Stimulated activated naive CD8-positive, alpha-beta T cell treated with anti-CD3 and anti-CD28 coated beads, Interleukin-15, Interleukin-2, amounts not matched to agents 100 U/mL and 50 U/mL, for 24 hours (primary cell): ENCODE measurements around the gene LPP.

Experiments
- ATAC-seq: fragments of 150-1000 bp; cut with Tn5 transposase; one replicate; pipeline ENCODE4 v1.10.0; 2021
- DNase-seq: peaks from one replicate; pipeline ENCODE4 v3.0.0; 2021

Gene LPP

DNA sequence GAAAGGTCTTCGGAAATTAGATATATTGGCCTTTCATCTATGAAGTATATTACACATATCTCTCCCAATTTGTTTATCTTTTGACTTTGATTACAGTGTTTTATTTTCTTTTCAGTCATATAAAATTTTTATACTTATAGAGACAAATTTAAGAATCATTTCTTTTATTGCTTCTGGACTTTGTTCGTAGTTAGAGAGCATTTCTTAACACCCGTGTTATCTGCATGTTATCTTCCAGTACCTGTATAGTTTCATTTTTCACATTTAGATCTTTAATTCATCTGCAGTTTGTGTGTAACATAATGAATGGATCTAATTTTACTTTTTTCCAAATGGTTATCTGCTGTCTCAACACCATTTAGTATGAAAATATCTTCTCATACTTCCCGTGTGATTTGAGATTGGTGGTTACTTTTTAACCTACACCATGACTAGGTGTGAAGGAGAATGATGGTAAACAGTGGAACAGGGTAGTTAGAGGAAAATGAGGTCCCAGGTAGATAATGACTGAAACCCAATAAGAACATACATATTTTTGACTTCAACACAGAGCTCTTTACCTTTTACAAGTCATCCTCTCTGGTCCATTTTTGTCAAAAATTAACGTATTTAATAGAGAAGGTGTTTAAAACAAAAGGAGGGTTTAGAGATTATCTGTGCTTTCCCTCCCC is 99.3 kb downstream of the LPP start:
- ATAC-seq (no peak), DNase-seq (no peak)

DNA sequence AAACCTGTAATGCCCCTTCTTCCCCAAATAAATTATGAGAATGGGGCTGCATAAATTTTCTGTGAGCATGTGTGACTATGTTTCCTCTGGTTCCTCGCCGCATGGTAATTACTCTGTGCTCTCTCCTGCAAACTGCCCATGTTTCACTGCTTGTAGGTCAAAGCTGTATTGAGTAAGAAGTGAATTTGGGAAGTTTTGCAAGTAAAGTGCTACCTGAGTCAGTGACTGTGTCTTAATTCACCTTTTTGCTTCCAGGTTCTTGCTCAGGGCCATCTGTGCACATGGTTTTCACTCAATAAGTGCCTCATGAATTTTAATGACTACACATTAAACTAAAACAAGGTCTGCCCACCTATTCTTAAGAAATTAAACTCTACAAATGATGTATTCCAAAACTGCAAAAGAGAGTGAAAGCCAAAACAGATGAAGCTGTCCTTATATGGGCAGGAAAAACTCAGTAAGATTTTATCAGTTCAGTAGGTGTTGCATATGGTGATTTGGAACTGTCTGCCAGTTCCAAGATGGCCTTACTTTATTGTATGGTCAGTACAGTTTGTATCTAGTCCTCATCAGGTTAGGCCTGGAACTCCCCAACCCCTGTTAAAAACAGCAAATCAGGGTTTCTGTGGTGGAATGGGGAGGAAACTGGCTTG is 100.0 kb downstream of the LPP start:
- ATAC-seq, result peak; percentile 69
- no peak for DNase-seq

- DNase-seq, result no peak
- no peak for ATAC-seq
Observed at GRCh38 chr3:188254520-188255070, 100.6 kb downstream of the LPP start.

GRCh38 chr3:188255190-188255589 is 101.2 kb downstream of the LPP start:
- DNase-seq (no peak), ATAC-seq (peak; percentile 47)

GRCh38 chr3:188256758-188257157 is 102.8 kb downstream of the LPP start:
- ATAC-seq, result no peak

GRCh38 chr3:188257384-188258026 is 103.5 kb downstream of the LPP start:
- DNase-seq, result no peak
- ATAC-seq, result no peak

More at GRCh38 chr3:188256758-188257157, 102.8 kb downstream of the LPP start:
- no peak for DNase-seq

- no peak for DNase-seq
- ATAC-seq, result no peak
Observed at GRCh38 chr3:188259191-188259590, 105.2 kb downstream of the LPP start.

- DNase-seq (no peak), ATAC-seq (no peak)
Observed at GRCh38 chr3:188259596-188259995, 105.6 kb downstream of the LPP start.

GRCh38 chr3:188261011-188261410 is 107.1 kb downstream of the LPP start:
- ATAC-seq (no peak), DNase-seq (no peak)

DNA sequence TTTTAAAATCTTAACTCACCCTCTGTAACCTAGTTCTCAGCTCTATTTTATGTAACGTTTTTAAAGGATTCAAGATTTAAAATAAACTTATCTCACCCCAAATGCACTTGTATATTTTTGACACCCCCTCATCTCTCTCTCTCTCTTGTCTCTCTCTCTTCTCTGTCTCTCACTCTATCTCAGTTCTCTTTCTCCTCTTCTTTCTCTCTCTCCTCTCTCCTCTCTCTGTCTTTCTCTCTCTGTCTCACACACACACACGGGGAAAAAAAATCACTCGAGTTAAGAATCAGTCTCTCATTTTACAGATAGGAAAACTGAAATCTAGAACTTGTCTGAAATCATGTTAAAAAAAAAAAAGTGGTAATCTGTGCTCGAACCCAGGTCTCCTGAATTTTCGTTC is 108.5 kb downstream of the LPP start:
- DNase-seq (no peak), ATAC-seq (no peak)

GRCh38 chr3:188262913-188263683 is 109.1 kb downstream of the LPP start:
- no peak for DNase-seq

GRCh38 chr3:188264226-188265207 is 110.6 kb downstream of the LPP start:
- DNase-seq (no peak), ATAC-seq (no peak)

More at GRCh38 chr3:188262913-188263683, 109.1 kb downstream of the LPP start:
- ATAC-seq, result no peak

- DNase-seq, result no peak
- ATAC-seq, result no peak
Observed at GRCh38 chr3:188266562-188267274, 112.8 kb downstream of the LPP start.

DNA sequence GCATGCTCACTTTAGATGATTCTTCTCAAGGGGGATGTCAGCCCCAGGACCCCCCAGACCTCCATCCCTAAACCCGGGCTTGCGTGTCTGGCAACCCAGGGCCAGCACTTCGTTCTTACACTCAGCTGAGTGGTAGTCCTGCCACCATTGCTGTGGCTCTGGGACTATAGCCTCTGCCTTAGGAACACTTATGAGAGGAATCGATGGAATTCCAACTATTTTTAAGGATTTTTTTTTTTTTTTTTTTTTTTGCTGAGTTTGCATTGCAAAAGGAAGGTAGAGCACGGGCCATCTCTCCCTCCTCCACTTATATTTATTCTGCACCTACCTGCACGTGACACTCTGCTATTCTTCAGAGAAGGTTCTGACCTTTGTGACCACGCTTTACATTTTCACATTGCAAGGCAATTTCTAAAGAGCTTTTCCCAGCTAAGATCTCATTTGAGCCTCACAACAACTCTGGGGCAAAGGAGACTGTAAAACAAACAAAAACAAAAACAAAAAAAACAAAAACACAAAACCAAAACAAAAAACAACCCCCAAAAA is 113.9 kb downstream of the LPP start:
- DNase-seq (no peak), ATAC-seq (no peak)

GRCh38 chr3:188268336-188268735 is 114.4 kb downstream of the LPP start:
- no peak for DNase-seq
- ATAC-seq, result no peak

DNA sequence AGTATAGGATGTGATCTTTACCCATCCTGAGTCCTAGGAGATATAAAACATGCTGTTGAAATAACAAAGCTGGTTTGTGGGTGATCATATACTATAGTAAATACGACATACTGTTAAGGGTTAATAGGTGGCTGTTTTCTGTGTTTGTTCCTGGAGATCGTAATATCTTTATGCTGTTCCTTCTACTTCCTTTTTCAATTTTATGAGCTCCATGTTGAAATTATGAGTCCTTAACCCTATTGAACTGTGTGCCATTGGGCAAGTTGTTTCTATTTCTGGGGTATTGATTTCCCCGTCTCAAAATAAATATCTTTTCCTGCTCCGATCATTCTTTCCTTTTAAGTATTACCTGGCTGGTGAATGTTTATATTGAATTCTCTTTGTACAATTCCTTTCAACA is 115.1 kb downstream of the LPP start:
- DNase-seq (no peak), ATAC-seq (no peak)

GRCh38 chr3:188270423-188270972 is 116.5 kb downstream of the LPP start:
- ATAC-seq (no peak), DNase-seq (no peak)

- no peak for ATAC-seq
- DNase-seq, result no peak
Observed at GRCh38 chr3:188271226-188271914, 117.4 kb downstream of the LPP start.
